Mesendoderm (in vitro differentiated cells): ENCODE measurements around the gene SUMO2.
"Not testable (repeated sequence)": the region's sequence is repeated elsewhere in the genome, so short reads cannot be mapped to it uniquely, and the experiment has no call there.

Source experiments
- DNase-seq: peaks from one replicate; pipeline ENCODE4 v3.0.0; 2013
- H2AK5ac ChIP-seq: 2 replicates; pipeline ENCODE4 v1.6.1; 2013; ENCODE audit warnings: low read length, inconsistent platforms
- H2BK120ac ChIP-seq: 2 replicates; pipeline ENCODE4 v1.6.1; 2013; ENCODE audit warnings: low read depth, mild to moderate bottlenecking, low read length, moderate library complexity, mixed read lengths
- H2BK15ac ChIP-seq: replicated peaks from 2 replicates; pipeline ENCODE4 v1.6.1; 2013; ENCODE audit warnings: low read depth, mild to moderate bottlenecking, moderate library complexity
- H2BK5ac ChIP-seq: 2 replicates; pipeline ENCODE4 v1.6.1; 2013; ENCODE audit warnings: low read length, inconsistent platforms
- H3K18ac ChIP-seq: 2 replicates; pipeline ENCODE4 v1.6.1; 2013; ENCODE audit warnings: mild to moderate bottlenecking, low read length, mixed read lengths
- H3K23ac ChIP-seq: one replicate; pipeline ENCODE4 v1.6.1; 2013; ENCODE audit warnings: low read length
- H3K27ac ChIP-seq: 2 replicates; pipeline ENCODE4 v1.5.1; 2013; ENCODE audit warnings: low read depth, mild to moderate bottlenecking, inconsistent platforms, low read length, moderate library complexity
- H3K27me3 ChIP-seq: 2 replicates; pipeline ENCODE4 v1.6.1; 2013; ENCODE audit warnings: low read length, control low read depth, mild to moderate bottlenecking, inconsistent platforms; ENCODE audit not compliant: insufficient read depth, poor library complexity
- H3K36me3 ChIP-seq: 2 replicates; pipeline ENCODE4 v1.6.1; 2013; ENCODE audit warnings: low read length, inconsistent platforms; ENCODE audit not compliant: control insufficient read depth, insufficient read depth
- H3K4ac ChIP-seq: one replicate; pipeline ENCODE4 v1.6.1; 2013; ENCODE audit warnings: low read depth, mild to moderate bottlenecking, low read length, moderate library complexity
- H3K4me1 ChIP-seq: 2 replicates; pipeline ENCODE4 v1.6.1; 2013; ENCODE audit warnings: low read depth, low read length, inconsistent platforms; ENCODE audit not compliant: control insufficient read depth
- H3K4me2 ChIP-seq: 2 replicates; pipeline ENCODE4 v1.6.1; 2013; ENCODE audit warnings: low read length
- H3K4me3 ChIP-seq: 2 replicates; pipeline ENCODE4 v1.5.1; 2013; ENCODE audit warnings: mild to moderate bottlenecking, low read length
- H3K56ac ChIP-seq: one replicate; pipeline ENCODE4 v1.6.1; 2013; ENCODE audit warnings: low read length
- H3K79me1 ChIP-seq: 2 replicates; pipeline ENCODE4 v1.6.1; 2013; ENCODE audit warnings: low read length, inconsistent platforms
- H3K79me2 ChIP-seq: 2 replicates; pipeline ENCODE4 v1.6.1; 2013; ENCODE audit warnings: mild to moderate bottlenecking, low read length; ENCODE audit not compliant: control insufficient read depth, insufficient read depth
- H3K9ac ChIP-seq: 2 replicates; pipeline ENCODE4 v1.6.1; 2013; ENCODE audit warnings: low read length, inconsistent platforms
- H4K5ac ChIP-seq: one replicate; pipeline ENCODE4 v1.6.1; 2013; ENCODE audit warnings: low read length
- H4K8ac ChIP-seq: one replicate; pipeline ENCODE4 v1.6.1; 2013; ENCODE audit warnings: low read depth, mild to moderate bottlenecking, control low read depth, low read length, moderate library complexity
- WGBS: extraction: QIAGEN DNeasy Blood & Tissue Kit; methylation state at CpG from one replicate; pipeline ENCODE4 v1.1.7; 2013; ENCODE audit warnings: low lambda C conversion rate, missing lambda C conversion rate; ENCODE audit not compliant: insufficient coverage; ENCODE audit errors: extremely low coverage; 5-methylcytosine and 5-hydroxymethylcytosine counted together

The SUMO2 gene

GRCh38 chr17:75128694-75129505 lies 53.9 kb downstream of the SUMO2 start:
- H3K36me3 ChIP-seq = peaks cover 4% of the 10 kb centered on the region
- H3K79me1 ChIP-seq = peaks cover 10% of the 10 kb centered on the region
- WGBS = no CpG with 5 or more reads among the region's 33 CpGs
- peaks cover 4% of the 10 kb centered on the region for H3K79me2 ChIP-seq
- peaks cover 1% of the 10 kb centered on the region for H3K4me1 ChIP-seq
- H3K56ac ChIP-seq = no peak overlapping the region
- no peak overlapping the region for H2BK5ac ChIP-seq
- H3K4me3 ChIP-seq = no peak overlapping the region
- no peak overlapping the region for H3K27ac ChIP-seq
- no peak overlapping the region for H3K18ac ChIP-seq
- H3K4me2 ChIP-seq = no peak overlapping the region
- no peak overlapping the region for H3K23ac ChIP-seq
- H3K4ac ChIP-seq = no peak overlapping the region
- no peak overlapping the region for H2BK15ac ChIP-seq
- no peak overlapping the region for H4K5ac ChIP-seq
- H3K27me3 ChIP-seq = no peaks in the 10 kb centered on the region
- H2AK5ac ChIP-seq = no peak overlapping the region
- H2BK120ac ChIP-seq = no peak overlapping the region
- DNase-seq = no peak
- no peak overlapping the region for H3K9ac ChIP-seq
- H4K8ac ChIP-seq = no peak overlapping the region

- not testable (repeated sequence) for H3K27ac ChIP-seq, H3K79me1 ChIP-seq
- WGBS = no CpG with 5 or more reads among the region's 5 CpGs
Observed at GRCh38 chr17:75127936-75128335, 54.8 kb downstream of the SUMO2 start.

GRCh38 chr17:75126954-75127353 lies 55.8 kb downstream of the SUMO2 start:
- no peak overlapping the region for H3K9ac ChIP-seq
- no peak overlapping the region for H2BK5ac ChIP-seq
- no peak overlapping the region for H4K5ac ChIP-seq
- H2AK5ac ChIP-seq = no peak overlapping the region
- H3K4ac ChIP-seq = no peak overlapping the region
- no peak overlapping the region for H3K4me3 ChIP-seq
- no peak for DNase-seq
- H2BK15ac ChIP-seq = no peak overlapping the region
- H3K18ac ChIP-seq = no peak overlapping the region
- H3K79me1 ChIP-seq = peaks cover 10% of the 10 kb centered on the region
- H4K8ac ChIP-seq = no peak overlapping the region
- H3K27ac ChIP-seq = no peak overlapping the region
- no peak overlapping the region for H3K23ac ChIP-seq
- H3K27me3 ChIP-seq = no peaks in the 10 kb centered on the region
- no CpG with 5 or more reads among the region's 8 CpGs for WGBS
- H3K56ac ChIP-seq = no peak overlapping the region
- no peak overlapping the region for H3K4me2 ChIP-seq
- H2BK120ac ChIP-seq = no peak overlapping the region
- peaks cover 1% of the 10 kb centered on the region for H3K4me1 ChIP-seq
- H3K79me2 ChIP-seq = peaks cover 4% of the 10 kb centered on the region
- peaks cover 4% of the 10 kb centered on the region for H3K36me3 ChIP-seq

More at GRCh38 chr17:75127936-75128335, 54.8 kb downstream of the SUMO2 start:
- H3K27me3 ChIP-seq, H3K4me3 ChIP-seq, H3K4me1 ChIP-seq, H2BK120ac ChIP-seq, H3K4me2 ChIP-seq, H3K18ac ChIP-seq, H3K36me3 ChIP-seq, H2AK5ac ChIP-seq, H3K9ac ChIP-seq, H3K56ac ChIP-seq, H2BK5ac ChIP-seq, H3K79me2 ChIP-seq, H3K4ac ChIP-seq, DNase-seq, H2BK15ac ChIP-seq, H4K8ac ChIP-seq, H4K5ac ChIP-seq, H3K23ac ChIP-seq: not testable (repeated sequence)

- H3K4me2 ChIP-seq = no peak overlapping the region
- H3K4ac ChIP-seq = no peak overlapping the region
- no peak overlapping the region for H2BK15ac ChIP-seq
- no peak overlapping the region for H3K9ac ChIP-seq
- no peak overlapping the region for H3K4me3 ChIP-seq
- DNase-seq = peak; percentile 61
- peaks cover 4% of the 10 kb centered on the region for H3K79me2 ChIP-seq
- no peak overlapping the region for H3K56ac ChIP-seq
- no CpG with 5 or more reads among the region's 3 CpGs for WGBS
- no peak overlapping the region for H2AK5ac ChIP-seq
- H3K4me1 ChIP-seq = peaks cover 1% of the 10 kb centered on the region
- peaks cover 4% of the 10 kb centered on the region for H3K36me3 ChIP-seq
- no peak overlapping the region for H3K27ac ChIP-seq
- H3K18ac ChIP-seq = no peak overlapping the region
- H2BK120ac ChIP-seq = no peak overlapping the region
- no peak overlapping the region for H4K8ac ChIP-seq
- H3K27me3 ChIP-seq = no peaks in the 10 kb centered on the region
- H2BK5ac ChIP-seq = no peak overlapping the region
- H3K79me1 ChIP-seq = peaks cover 10% of the 10 kb centered on the region
- H3K23ac ChIP-seq = no peak overlapping the region
- no peak overlapping the region for H4K5ac ChIP-seq
Observed at GRCh38 chr17:75125984-75126383, 56.8 kb downstream of the SUMO2 start.

GRCh38 chr17:75124819-75125162 lies 58.0 kb downstream of the SUMO2 start:
- H3K79me2 ChIP-seq = peaks cover 1% of the 10 kb centered on the region
- no peak overlapping the region for H4K5ac ChIP-seq
- peaks cover 6% of the 10 kb centered on the region for H3K36me3 ChIP-seq
- no peak for DNase-seq
- H3K4ac ChIP-seq = no peak overlapping the region
- H3K4me2 ChIP-seq = no peak overlapping the region
- no peak overlapping the region for H2BK5ac ChIP-seq
- H3K27ac ChIP-seq = no peak overlapping the region
- no peak overlapping the region for H3K4me3 ChIP-seq
- no CpG with 5 or more reads among the region's 4 CpGs for WGBS
- no peak overlapping the region for H3K9ac ChIP-seq
- no peak overlapping the region for H2BK120ac ChIP-seq
- no peak overlapping the region for H2BK15ac ChIP-seq
- no peak overlapping the region for H3K23ac ChIP-seq
- no peaks in the 10 kb centered on the region for H3K27me3 ChIP-seq
- H2AK5ac ChIP-seq = no peak overlapping the region
- H3K18ac ChIP-seq = no peak overlapping the region
- peaks cover 5% of the 10 kb centered on the region for H3K79me1 ChIP-seq
- no peak overlapping the region for H4K8ac ChIP-seq
- H3K4me1 ChIP-seq = no peaks in the 10 kb centered on the region
- no peak overlapping the region for H3K56ac ChIP-seq
